Mesenteric fat pad (tissue), 1 donor: ENCODE data around the gene RPL26. TPM values are rescaled to one million over a fixed set of nuclear protein-coding genes. Genes with fewer than 3 reads are reported as not detected.

Source experiments
- DNase-seq: peaks from one replicate; pipeline ENCODE4 v3.0.0-alpha.2; 2020; ENCODE audit warnings: low spot score
- long read RNA-seq: library from polyadenylated mRNA; unstranded; transcript quantifications from one replicate; pipeline ENCODE4 v2.0.0, GENCODE V29; 2020
- total RNA-seq: library from RNA; stranded (reverse); fragmentation: NEBNext Ultra II Directional; extraction: Animal tissue kit (Norgen Biotek cat#: 25700); gene quantifications from one replicate; pipeline ENCODE4 v1.2.1, GENCODE V29; 2021
- donor health status: DM: yes; HTN: yes; CAD: no.

Gene RPL26
- 1,206 TPM for total RNA-seq
- long read RNA-seq, transcript RPL26-214 (4 exons, 528 nt): major isoform, 162 of 188 reads
- long read RNA-seq, partial matches to known transcripts: 8 of 188 reads
- long read RNA-seq, other reads (novel, unspliced or antisense): 7 of 188 reads

DNA sequence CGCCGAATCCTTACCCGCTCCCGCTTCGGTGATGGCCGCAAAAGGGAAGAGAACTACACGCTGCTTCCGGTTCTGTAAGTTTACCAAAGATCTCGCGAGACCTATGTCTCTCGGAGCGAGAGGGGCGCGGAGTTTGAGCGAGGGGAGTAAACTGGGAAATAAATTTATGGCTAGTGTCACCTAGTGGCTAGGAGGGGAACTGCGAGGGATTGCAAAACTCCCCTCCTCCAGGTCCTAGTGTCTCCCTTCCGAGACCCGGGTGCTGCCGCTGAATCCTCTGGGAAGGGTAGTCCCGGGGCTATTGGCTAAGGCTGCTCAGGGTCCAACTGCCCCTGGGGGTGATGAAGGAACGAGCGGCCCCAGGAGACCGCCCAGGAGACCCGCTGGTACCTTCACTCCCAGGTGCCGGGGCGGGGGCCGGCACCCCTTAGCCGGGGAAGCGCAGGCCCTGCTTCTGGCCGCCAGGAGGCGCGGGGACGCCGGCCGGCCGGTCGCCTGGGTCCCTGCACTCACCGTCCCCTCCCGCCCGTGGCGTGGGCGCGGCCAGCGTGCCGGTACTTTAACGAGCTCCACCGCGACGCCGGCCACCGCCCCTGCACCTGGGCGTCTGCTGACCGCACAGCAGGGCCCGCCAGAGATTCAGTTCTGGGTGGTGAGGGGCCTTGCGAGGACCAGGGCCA lies at the start of gene RPL26:
TSS of gene RPL26 (minus strand) at position 51 of the 680 bp plus-strand sequence. CDS start 883 bp downstream, outside the sequence.
- peak; percentile 95 for DNase-seq

- DNase-seq: no peak
Measured at GRCh38 chr17:8430966-8431365, 48.0 kb upstream of the RPL26 start.

DNA sequence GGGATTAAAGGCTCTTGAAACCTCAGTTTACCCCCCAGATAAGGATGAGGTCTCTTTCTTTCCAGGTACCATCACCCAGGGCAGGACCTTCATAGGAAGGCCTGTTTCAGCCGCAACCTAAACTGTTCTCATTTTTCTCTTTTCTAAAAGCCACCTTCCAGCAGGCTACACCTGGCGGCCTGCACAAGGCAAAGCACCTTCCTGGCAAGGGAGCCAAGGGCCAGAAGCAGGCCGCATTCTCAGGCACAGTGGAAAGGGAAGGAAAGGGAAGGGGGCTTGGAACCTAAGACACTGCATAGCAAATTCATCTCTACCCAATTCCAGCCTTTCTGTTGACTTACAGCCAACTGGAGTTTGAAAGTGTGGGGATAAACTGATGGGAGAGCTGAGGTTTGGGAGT lies 43.8 kb upstream of the RPL26 start:
- no peak for DNase-seq

- no peak for DNase-seq
Measured at GRCh38 chr17:8426094-8426720, 43.2 kb upstream of the RPL26 start.

GRCh38 chr17:8421571-8421970 lies 38.6 kb upstream of the RPL26 start:
- DNase-seq: no peak

- DNase-seq: no peak
Measured at GRCh38 chr17:8420041-8420934, 37.3 kb upstream of the RPL26 start.

- no peak for DNase-seq
Measured at GRCh38 chr17:8419305-8419704, 36.3 kb upstream of the RPL26 start.

DNA sequence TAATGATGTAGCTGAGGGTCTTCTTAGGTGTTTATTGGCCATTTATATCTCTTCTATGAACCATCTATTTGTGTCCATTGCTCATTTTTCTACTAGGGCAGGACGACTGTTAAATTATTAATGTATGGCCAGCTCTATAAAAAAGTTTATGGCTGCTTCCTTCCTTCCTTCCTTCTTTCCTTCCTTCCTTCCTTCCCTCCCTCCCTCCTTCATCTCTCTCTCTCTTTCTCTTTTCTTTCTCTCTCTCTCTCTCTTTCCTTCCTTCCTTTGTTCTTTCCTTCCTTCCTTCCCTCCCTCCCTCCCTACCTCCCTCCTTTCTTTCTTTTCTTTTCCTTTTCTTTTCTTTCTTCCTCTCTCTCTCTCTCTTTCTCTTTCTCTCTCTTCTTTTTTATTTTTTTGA lies 35.5 kb upstream of the RPL26 start:
- DNase-seq: no peak

GRCh38 chr17:8417806-8418205 lies 34.8 kb upstream of the RPL26 start:
- no peak for DNase-seq

- DNase-seq: no peak
Measured at GRCh38 chr17:8413938-8414337, 30.9 kb upstream of the RPL26 start.

GRCh38 chr17:8413328-8413727 lies 30.3 kb upstream of the RPL26 start:
- DNase-seq: no peak

GRCh38 chr17:8412089-8412488 lies 29.1 kb upstream of the RPL26 start:
- no peak for DNase-seq

- no peak for DNase-seq
Measured at GRCh38 chr17:8410883-8411238, 27.9 kb upstream of the RPL26 start.

DNA sequence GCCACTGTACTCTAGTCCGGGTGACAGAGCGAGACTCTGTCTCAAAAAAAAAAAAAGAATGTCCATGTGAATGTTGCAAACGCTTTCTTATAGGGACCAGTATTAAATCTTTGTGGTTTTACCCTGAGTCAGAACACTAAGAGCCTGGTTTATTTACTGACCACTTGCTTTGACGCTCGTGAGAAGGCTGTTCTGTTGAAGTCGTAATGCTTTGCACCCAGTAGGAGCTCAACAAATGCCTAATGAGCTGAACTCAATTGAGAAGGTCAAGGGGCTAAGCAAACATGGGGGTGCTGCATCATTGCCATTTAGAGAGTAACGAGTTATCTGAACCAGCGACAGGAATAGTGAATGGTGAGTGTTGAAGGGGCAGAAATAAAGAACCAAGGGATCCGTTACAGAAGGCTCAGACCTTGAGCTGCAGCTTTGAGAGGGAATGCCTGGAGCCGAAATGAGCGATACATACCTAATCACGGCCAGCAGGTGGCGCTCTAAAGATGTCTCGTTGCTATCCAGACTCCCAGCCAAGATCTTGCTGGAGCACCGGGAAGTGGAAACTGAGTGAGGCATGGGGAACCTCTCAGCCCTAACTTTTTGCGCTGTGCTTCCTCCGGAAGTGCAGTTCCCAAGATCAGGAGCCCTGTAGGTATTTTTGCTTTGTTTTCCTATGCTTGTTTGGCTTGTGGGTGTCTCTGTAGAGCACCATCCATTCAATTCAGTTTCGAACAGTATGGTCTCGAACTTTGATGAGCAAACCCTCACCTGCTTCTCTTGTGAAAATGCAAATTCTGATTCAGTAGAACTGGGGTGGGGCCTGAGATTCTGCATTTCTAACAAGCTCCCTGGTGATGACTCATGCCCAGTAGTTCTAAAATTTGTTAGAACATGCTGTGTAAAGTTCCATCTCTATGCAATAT lies 27.2 kb upstream of the RPL26 start:
- DNase-seq: peak; percentile 93

DNA sequence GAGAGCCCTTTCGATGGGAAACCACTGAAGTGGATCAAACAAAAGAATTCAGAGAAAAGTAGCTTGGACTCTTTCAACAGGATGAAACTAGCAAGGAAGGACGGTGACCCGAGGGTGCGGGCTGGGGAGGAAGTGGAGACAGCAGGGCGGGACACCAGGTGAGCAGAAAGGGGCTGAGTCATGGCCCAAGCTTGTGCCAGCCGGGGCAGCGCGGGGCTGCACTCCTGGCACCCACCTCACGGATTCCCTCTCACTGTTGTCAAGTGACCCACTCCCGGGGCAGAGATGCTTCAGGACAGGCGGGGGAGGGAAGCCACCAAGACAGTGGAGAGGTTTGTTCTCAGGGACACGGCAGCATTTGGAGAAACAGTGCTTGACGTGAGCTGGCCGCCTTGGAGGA lies 25.4 kb upstream of the RPL26 start:
- no peak for DNase-seq

- no peak for DNase-seq
Measured at GRCh38 chr17:8406174-8406573, 23.2 kb upstream of the RPL26 start.

- DNase-seq: no peak
Measured at GRCh38 chr17:8405499-8406016, 22.6 kb upstream of the RPL26 start.

DNA sequence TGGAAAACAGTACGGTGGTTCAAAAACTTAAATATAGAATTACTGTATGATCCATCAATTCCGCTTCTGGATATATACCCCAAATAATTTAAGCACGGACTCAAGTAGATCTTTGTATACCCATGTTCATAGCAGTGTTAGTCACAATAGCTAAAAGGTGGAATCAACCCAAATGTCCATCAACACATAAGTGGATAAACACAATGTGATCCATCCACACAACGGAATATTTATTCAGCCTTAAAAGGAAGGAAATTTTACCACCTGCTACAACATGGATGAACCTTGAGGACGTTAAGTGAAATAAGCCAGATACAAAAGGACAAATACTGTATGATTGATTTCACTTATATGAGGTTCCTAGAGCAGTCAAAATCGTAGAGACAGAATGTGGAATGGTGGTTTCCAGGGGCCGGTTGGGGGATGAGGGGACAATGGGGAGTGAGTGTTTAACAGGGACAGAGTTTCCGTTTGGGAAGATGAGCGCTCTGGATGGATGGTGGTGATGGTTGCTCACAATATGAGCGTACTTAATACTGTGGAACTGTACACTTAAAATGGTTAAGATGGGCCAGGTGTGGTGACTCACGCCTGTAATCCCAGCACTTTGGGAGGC lies 20.0 kb upstream of the RPL26 start:
- DNase-seq: no peak

GRCh38 chr17:8401107-8401506 lies 18.1 kb upstream of the RPL26 start:
- DNase-seq: no peak

DNA sequence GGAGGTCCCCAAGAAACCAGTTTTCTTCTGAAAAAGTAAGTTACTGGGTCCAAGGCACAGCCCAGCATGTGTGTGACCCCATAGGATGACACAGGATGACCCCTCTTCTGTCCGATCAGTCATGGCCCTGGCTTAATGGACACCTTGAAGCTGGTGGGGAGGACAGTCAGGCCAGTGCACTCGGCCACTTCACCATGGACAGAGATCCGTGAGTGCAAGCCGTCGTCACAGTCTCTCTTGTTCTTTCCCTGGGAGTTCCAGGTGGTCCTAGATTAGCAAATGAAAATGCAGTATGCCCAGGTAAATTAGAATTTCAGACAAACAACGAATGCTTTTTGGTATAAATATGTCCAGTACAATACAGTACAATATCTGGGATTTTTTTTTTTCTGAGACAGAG lies 16.0 kb upstream of the RPL26 start:
- DNase-seq: no peak
